Endodermal cell (in vitro differentiated cells): ENCODE measurements around the gene LDHA. TPM values are rescaled to one million over a fixed set of nuclear protein-coding genes. Genes with fewer than 3 reads are reported as not detected.

ENCODE experiments used
- DNase-seq: peaks from one replicate; pipeline ENCODE4 v3.0.0-alpha.2; 2017
- H3K27ac ChIP-seq: 2 replicates; pipeline ENCODE4 v1.5.1; 2013; ENCODE audit warnings: mild to moderate bottlenecking, low read depth, low read length, moderate library complexity
- H3K27me3 ChIP-seq: 2 replicates; pipeline ENCODE4 v1.6.1; 2013; ENCODE audit warnings: mild to moderate bottlenecking, low read length, moderate library complexity; ENCODE audit not compliant: insufficient read depth, control insufficient read depth, poor library complexity, severe bottlenecking
- H3K36me3 ChIP-seq: 2 replicates; pipeline ENCODE4 v1.7.0; 2013; ENCODE audit warnings: mild to moderate bottlenecking, low read length, moderate library complexity; ENCODE audit not compliant: control insufficient read depth, insufficient read depth
- H3K4me1 ChIP-seq: one replicate; pipeline ENCODE4 v1.7.0; 2013; ENCODE audit warnings: low read length; ENCODE audit not compliant: control insufficient read depth, insufficient read depth
- H3K4me3 ChIP-seq: 2 replicates; pipeline ENCODE4 v1.5.1; 2013; ENCODE audit warnings: mild to moderate bottlenecking, low read length, moderate library complexity
- H3K9ac ChIP-seq: 2 replicates; pipeline ENCODE4 v1.6.1; 2013; ENCODE audit warnings: mild to moderate bottlenecking, low read length, moderate library complexity; ENCODE audit not compliant: poor library complexity, severe bottlenecking; ENCODE audit errors: extremely low read depth
- H3K9me3 ChIP-seq: 2 replicates; pipeline ENCODE4 v1.6.1; 2013; ENCODE audit warnings: mild to moderate bottlenecking, low read length, moderate library complexity; ENCODE audit not compliant: control insufficient read depth
- H3K27ac Mint-ChIP-seq: 2 replicates; pipeline ENCODE4 v1.8.0; 2020; ENCODE audit warnings: mixed read lengths
- H3K27me3 Mint-ChIP-seq: 2 replicates; pipeline ENCODE4 v1.8.0; 2021; ENCODE audit warnings: mild to moderate bottlenecking, mixed read lengths; ENCODE audit not compliant: insufficient read depth
- H3K36me3 Mint-ChIP-seq: 2 replicates; pipeline ENCODE4 v1.8.0; 2020; ENCODE audit warnings: low read depth, mixed read lengths
- H3K4me1 Mint-ChIP-seq: 2 replicates; pipeline ENCODE4 v1.8.0; 2020; ENCODE audit warnings: mixed read lengths
- H3K4me3 Mint-ChIP-seq: 2 replicates; pipeline ENCODE4 v1.8.0; 2020; ENCODE audit warnings: mild to moderate bottlenecking, moderate library complexity, mixed read lengths
- H3K9me3 Mint-ChIP-seq: 2 replicates; pipeline ENCODE4 v1.8.0; 2020; ENCODE audit warnings: mild to moderate bottlenecking, mixed read lengths
- CTCF ChIP-seq: fragments of 200-600 bp; sonication (generic); conservative IDR thresholded peaks from 2 replicates; pipeline ENCODE4 v1.5.0; 2021; ENCODE audit warnings: antibody characterized with exemption, mild to moderate bottlenecking
- WGBS, 2 experiments: methylation state at CpG; one replicate each; pipeline versions ENCODE4 v1.1.5 to v1.1.7; 2013; ENCODE audit warnings: missing lambda C conversion rate in 2 of 2, mixed read lengths in 1 of 2; ENCODE audit not compliant: insufficient coverage in 1 of 2, insufficient read length in 1 of 2; 5-methylcytosine and 5-hydroxymethylcytosine counted together
- total RNA-seq, 2 donors: library from RNA; stranded (reverse); fragmentation: NEBNext Ultra II Directional in 1 of 2; extraction: Animal tissue kit (Norgen Biotek cat#: 25700) in 1 of 2; gene quantifications; 2 replicates in 1 of 2; 3 replicates in 1 of 2; pipeline ENCODE4 v1.2.1, GENCODE V29; 2021

The LDHA gene
- total RNA-seq, 2 donors from 2014 or later, result 256 to 308 TPM

GRCh38 chr11:18408558-18409291, 14.4 kb downstream of the LDHA start:
- WGBS, 2 experiments, result 95 to 96% methylated on average over 7 to 9 of the region's 9 CpGs
- no peaks in the 10 kb centered on the region for H3K27me3 ChIP-seq
- no peak overlapping the region for H3K4me3 Mint-ChIP-seq
- peaks cover 2% of the 10 kb centered on the region for H3K9me3 Mint-ChIP-seq
- peaks cover 42% of the 10 kb centered on the region for H3K36me3 ChIP-seq
- H3K9me3 ChIP-seq, result no peaks in the 10 kb centered on the region
- no peaks in the 10 kb centered on the region for H3K4me1 ChIP-seq
- H3K36me3 Mint-ChIP-seq, result peaks cover 21% of the 10 kb centered on the region
- H3K4me1 Mint-ChIP-seq, result peaks cover 2% of the 10 kb centered on the region
- H3K27ac Mint-ChIP-seq, result no peak overlapping the region
- no peak for DNase-seq
- no peak overlapping the region for H3K4me3 ChIP-seq
- H3K27ac ChIP-seq, result no peak overlapping the region
- no peak for TF ChIP-seq CTCF
- no peak overlapping the region for H3K9ac ChIP-seq
- peaks cover 13% of the 10 kb centered on the region for H3K27me3 Mint-ChIP-seq

- H3K9ac ChIP-seq, result no peak overlapping the region
- H3K9me3 Mint-ChIP-seq, result no peaks in the 10 kb centered on the region
- DNase-seq, result no peak
- H3K36me3 ChIP-seq, result no peaks in the 10 kb centered on the region
- no peaks in the 10 kb centered on the region for H3K36me3 Mint-ChIP-seq
- H3K9me3 ChIP-seq, result no peaks in the 10 kb centered on the region
- peaks cover 17% of the 10 kb centered on the region for H3K27me3 Mint-ChIP-seq
- no peak overlapping the region for H3K4me3 Mint-ChIP-seq
- no peaks in the 10 kb centered on the region for H3K4me1 ChIP-seq
- no peak overlapping the region for H3K27ac Mint-ChIP-seq
- no peak overlapping the region for H3K4me3 ChIP-seq
- WGBS, 2 experiments, result 82 to 92% methylated on average over 2 to 3 of the region's 3 CpGs
- H3K27ac ChIP-seq, result no peak overlapping the region
- H3K27me3 ChIP-seq, result no peaks in the 10 kb centered on the region
- peaks cover 2% of the 10 kb centered on the region for H3K4me1 Mint-ChIP-seq
- no peak for TF ChIP-seq CTCF
Measured at GRCh38 chr11:18416459-18416858, 22.1 kb downstream of the LDHA start.

GRCh38 chr11:18419040-18419439, 24.7 kb downstream of the LDHA start:
- Histone ChIP-seq H3K9ac (no peak overlapping the region), H3K4me3 (no peak overlapping the region), H3K27ac (no peak overlapping the region), H3K36me3 (no peaks in the 10 kb centered on the region), H3K9me3 (no peaks in the 10 kb centered on the region), H3K27me3 (no peaks in the 10 kb centered on the region), H3K4me1 (no peaks in the 10 kb centered on the region)
- peaks cover 4% of the 10 kb centered on the region for H3K27me3 Mint-ChIP-seq
- no peak for DNase-seq
- 97% methylated on average over 2 of the region's 2 CpGs; no CpG with 5 or more reads in 1 of the 2 experiments for WGBS, 2 experiments
- no peaks in the 10 kb centered on the region for H3K9me3 Mint-ChIP-seq
- TF ChIP-seq CTCF, result no peak
- H3K36me3 Mint-ChIP-seq, result no peaks in the 10 kb centered on the region
- H3K27ac Mint-ChIP-seq, result no peak overlapping the region
- no peak overlapping the region for H3K4me3 Mint-ChIP-seq
- no peaks in the 10 kb centered on the region for H3K4me1 Mint-ChIP-seq
